HEK293 (cell line): Measurements from ENCODE around the gene NEK7.
"Not testable (repeated sequence)": the region's sequence is repeated elsewhere in the genome, so short reads cannot be mapped to it uniquely, and the experiment has no call there.

ENCODE experiments used
- CTCF ChIP-seq: fragments of 450-650 bp; formaldehyde crosslinking; IDR thresholded peaks from 2 replicates; pipeline ENCODE4 v1.5.1; 2016; ENCODE audit warnings: missing biosample characterization, missing genetic modification characterization
- IKZF3 ChIP-seq: fragments of 450-650 bp; IDR thresholded peaks from 2 replicates; pipeline ENCODE4 v1.5.0; 2018; ENCODE audit warnings: missing biosample characterization, mild to moderate bottlenecking, missing genetic modification characterization, moderate library complexity
- INSM2 ChIP-seq: fragments of 450-650 bp; formaldehyde crosslinking; IDR thresholded peaks from 2 replicates; pipeline ENCODE4 v1.5.1; 2016; ENCODE audit warnings: missing biosample characterization, missing genetic modification characterization
- REPIN1 ChIP-seq: fragments of 450-650 bp; formaldehyde crosslinking; IDR thresholded peaks from 2 replicates; pipeline ENCODE4 v1.5.1; 2017; ENCODE audit warnings: missing biosample characterization, missing genetic modification characterization, low read depth
- YY1 ChIP-seq: fragments of 450-650 bp; formaldehyde crosslinking; IDR thresholded peaks from 2 replicates; pipeline ENCODE4 v1.5.1; 2018; ENCODE audit warnings: missing biosample characterization, missing genetic modification characterization
- ZBTB1 ChIP-seq: fragments of 450-650 bp; formaldehyde crosslinking; IDR thresholded peaks from 2 replicates; pipeline ENCODE4 v1.5.1; 2016; ENCODE audit warnings: missing biosample characterization, missing genetic modification characterization
- ZBTB8A ChIP-seq: fragments of 450-650 bp; formaldehyde crosslinking; IDR thresholded peaks from 2 replicates; pipeline ENCODE4 v1.5.1; 2016; ENCODE audit warnings: missing biosample characterization, missing genetic modification characterization
- ZNF121 ChIP-seq: fragments of 450-650 bp; formaldehyde crosslinking; IDR thresholded peaks from 2 replicates; pipeline ENCODE4 v1.5.1; 2016; ENCODE audit warnings: missing biosample characterization, missing genetic modification characterization
- ZNF239 ChIP-seq: fragments of 450-650 bp; formaldehyde crosslinking; IDR thresholded peaks from 2 replicates; pipeline ENCODE4 v1.5.1; 2016; ENCODE audit warnings: missing biosample characterization, missing genetic modification characterization
- ZNF24 ChIP-seq: fragments of 450-650 bp; formaldehyde crosslinking; IDR thresholded peaks from 2 replicates; pipeline ENCODE4 v1.5.1; 2016; ENCODE audit warnings: missing biosample characterization, missing genetic modification characterization
- ZNF391 ChIP-seq: fragments of 450-650 bp; formaldehyde crosslinking; IDR thresholded peaks from 2 replicates; pipeline ENCODE4 v1.5.1; 2016; ENCODE audit warnings: low read depth, missing biosample characterization, missing genetic modification characterization, borderline replicate concordance
- ZNF426 ChIP-seq: fragments of 450-650 bp; formaldehyde crosslinking; IDR thresholded peaks from 2 replicates; pipeline ENCODE4 v1.5.1; 2017; ENCODE audit warnings: missing biosample characterization, missing genetic modification characterization, mild to moderate bottlenecking, inconsistent platforms, moderate library complexity
- ZNF48 ChIP-seq: fragments of 450-650 bp; formaldehyde crosslinking; IDR thresholded peaks from 2 replicates; pipeline ENCODE4 v1.5.1; 2016; ENCODE audit warnings: missing biosample characterization, missing genetic modification characterization
- ZNF701 ChIP-seq: fragments of 450-650 bp; formaldehyde crosslinking; IDR thresholded peaks from 2 replicates; pipeline ENCODE4 v1.5.1; 2016; ENCODE audit warnings: missing biosample characterization, missing genetic modification characterization

GRCh38 chr1:198227454-198227853 is 70.7 kb downstream of the NEK7 start:
- TF ChIP-seq ZNF48; IKZF3 (tag by site-specific recombination); ZNF121 (tag by site-specific recombination); ZBTB8A (tag by site-specific recombination); CTCF; REPIN1 (tag by site-specific recombination); INSM2 (tag by site-specific recombination); ZNF391 (tag by site-specific recombination); ZNF24 (tag by site-specific recombination); ZNF239; ZNF426; ZNF701; ZBTB1; YY1 (tag by site-specific recombination): not testable (repeated sequence)
